HL-60 (cell line): ENCODE measurements around the gene FPGS.

Source experiments
- DNase-seq, 2 experiments: peaks; one replicate each; pipeline ENCODE4 v3.0.0-alpha.2; 2010 to 2020; ENCODE audit warnings: low read depth in 1 of 2, low spot score in 1 of 2
- H3K27ac ChIP-seq: fragments of 250-450 bp; sonication (Bioruptor Pico); replicated peaks from 2 replicates; pipeline ENCODE4 v1.5.1; 2020; ENCODE audit warnings: mild to moderate bottlenecking, moderate library complexity
- H3K27me3 ChIP-seq: fragments of 250-450 bp; sonication (Bioruptor Pico); 2 replicates; pipeline ENCODE4 v1.5.1; 2021; ENCODE audit warnings: mild to moderate bottlenecking, moderate library complexity; ENCODE audit not compliant: insufficient read depth, poor library complexity, severe bottlenecking
- H3K4me3 ChIP-seq: replicated peaks from 2 replicates; pipeline ENCODE4 v1.5.1; 2011; ENCODE audit warnings: mild to moderate bottlenecking, control low read depth, low read length; ENCODE audit not compliant: insufficient read depth
- CTCF ChIP-seq: IDR thresholded peaks from one replicate; pipeline ENCODE4 v1.5.1; 2011; ENCODE audit warnings: low read length, control low read depth, inconsistent platforms; ENCODE audit not compliant: insufficient read depth
- GABPA ChIP-seq: IDR thresholded peaks from 2 replicates; pipeline ENCODE4 v1.6.1; 2012; ENCODE audit warnings: low read depth
- POLR2AphosphoS5 ChIP-seq: IDR thresholded peaks from 2 replicates; pipeline ENCODE4 v1.6.1; 2012; ENCODE audit warnings: low read depth
- REST ChIP-seq: IDR thresholded peaks from 2 replicates; pipeline ENCODE4 v1.6.1; 2012; ENCODE audit warnings: low read depth; ENCODE audit not compliant: insufficient replicate concordance
- SPI1 ChIP-seq: IDR thresholded peaks from 2 replicates; pipeline ENCODE4 v1.6.1; 2012; ENCODE audit warnings: low read depth, mild to moderate bottlenecking, borderline replicate concordance

Gene FPGS

DNA sequence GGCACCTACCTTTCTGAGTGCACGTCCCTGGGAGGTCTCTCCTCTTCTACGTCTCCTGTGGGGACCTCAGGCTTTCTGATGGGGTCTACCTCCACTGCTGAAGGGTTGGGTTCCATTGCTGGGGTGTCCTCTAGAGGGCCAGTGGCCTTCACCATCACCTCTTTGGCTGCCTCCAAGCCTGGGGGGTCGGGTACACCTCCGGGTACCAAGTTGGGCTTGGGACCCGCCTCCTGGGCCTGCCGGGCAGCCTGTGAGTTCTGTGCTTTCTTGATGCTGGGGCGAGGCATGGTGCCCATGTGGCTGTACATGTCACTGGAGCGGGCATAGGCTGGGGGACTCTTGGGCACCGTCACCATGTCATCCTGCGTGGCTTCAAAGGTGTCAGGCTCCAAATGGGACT, 28.7 kb upstream of the FPGS start:
- no peak overlapping the region for H3K4me3 ChIP-seq
- no peak for DNase-seq
- no peaks in the 10 kb centered on the region for H3K27me3 ChIP-seq
- no peak overlapping the region for H3K27ac ChIP-seq
- TF ChIP-seq POLR2AphosphoS5 (no peak), GABPA (no peak), CTCF (no peak), SPI1 (no peak), REST (no peak)

DNA sequence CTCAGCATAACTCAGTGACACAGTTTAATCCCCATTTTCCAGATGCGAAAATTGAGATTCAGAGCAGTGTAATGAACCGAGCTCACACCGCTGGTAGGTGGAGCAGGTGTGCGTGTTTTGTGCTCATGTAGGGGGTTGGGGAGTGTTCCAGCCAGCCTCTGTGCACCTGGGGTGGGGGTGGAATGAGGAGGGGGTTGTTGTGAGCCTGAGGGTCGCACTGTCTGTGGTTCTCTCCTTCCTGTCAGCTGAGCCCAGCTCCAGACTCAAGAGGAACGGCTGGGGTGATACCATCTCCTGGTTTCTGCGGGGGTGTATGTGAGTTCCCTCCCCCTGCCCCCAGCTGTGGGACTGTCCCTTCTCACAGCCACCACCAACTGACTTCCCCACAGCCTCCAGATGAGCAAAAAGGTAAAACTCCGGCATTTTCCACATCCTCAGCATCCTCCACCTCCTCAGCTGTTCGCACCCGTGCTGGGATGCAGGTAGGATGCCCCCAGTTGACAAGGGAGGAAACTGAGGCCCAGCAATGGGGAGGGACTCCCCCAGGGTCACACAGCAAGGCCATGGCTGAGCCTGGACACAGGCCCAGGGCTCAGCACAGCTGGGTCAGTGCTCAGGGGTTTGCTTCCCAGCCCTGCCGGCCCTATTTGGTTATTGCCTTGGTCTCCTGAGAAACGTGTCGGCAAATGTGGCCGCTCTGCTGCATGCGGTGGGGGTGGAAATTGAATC, 26.3 kb upstream of the FPGS start:
- peak overlapping the region; percentile 80 for H3K4me3 ChIP-seq
- H3K27ac ChIP-seq: peak overlapping the region; percentile 73
- DNase-seq: peak; percentile 91 to 93
- no peaks in the 10 kb centered on the region for H3K27me3 ChIP-seq
- TF ChIP-seq SPI1 (peak; percentile 83), POLR2AphosphoS5 (peak; percentile 68), CTCF (no peak), GABPA (no peak), REST (no peak)

DNA sequence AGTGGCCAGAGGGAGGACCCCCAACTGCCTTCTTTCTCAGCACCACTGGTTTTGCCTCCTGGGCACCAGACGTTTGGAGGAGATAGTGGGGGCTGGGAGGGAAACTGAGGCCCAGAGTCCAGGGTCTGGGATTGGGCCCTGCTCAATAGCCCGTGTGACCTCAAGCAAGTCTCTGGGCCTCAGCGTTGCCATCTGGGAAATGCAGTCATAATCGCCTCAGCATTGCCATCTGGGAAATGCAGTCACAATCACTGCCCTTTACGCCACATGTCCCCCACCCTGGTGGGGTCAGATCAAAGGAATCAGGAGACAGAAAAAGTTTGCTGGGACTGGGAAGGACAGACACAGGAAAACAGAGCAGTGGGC, 25.8 kb upstream of the FPGS start:
- TF ChIP-seq REST (no peak), GABPA (no peak), CTCF (no peak), POLR2AphosphoS5 (no peak)
- no peak for DNase-seq

More for the DNA sequence above, 25.8 kb upstream of the FPGS start:
- H3K27ac ChIP-seq: peak overlapping the region; percentile 73
- peak overlapping the region; percentile 80 for H3K4me3 ChIP-seq
- no peaks in the 10 kb centered on the region for H3K27me3 ChIP-seq
